Neural progenitor cell (in vitro differentiated cells): ENCODE results near the gene TMIGD3. TPM values are rescaled to one million over a fixed set of nuclear protein-coding genes. Genes with fewer than 3 reads are reported as not detected.

ENCODE experiments used
- DNase-seq: peaks from one replicate; pipeline ENCODE4 v3.0.0-alpha.2; 2016; ENCODE audit warnings: low spot score
- H2AFZ ChIP-seq: fragments of 200-600 bp; sonication (generic); replicated peaks from 2 replicates; pipeline ENCODE4 v1.6.1; 2016; ENCODE audit warnings: antibody characterized with exemption
- H3F3A ChIP-seq: fragments of 200-600 bp; sonication (generic); 2 replicates; pipeline ENCODE4 v1.6.1; 2016; ENCODE audit warnings: antibody characterized with exemption, low read depth
- H3K27ac ChIP-seq: fragments of 200-600 bp; sonication (generic); 2 replicates; pipeline ENCODE4 v1.5.1; 2016; ENCODE audit warnings: mild to moderate bottlenecking
- H3K27me3 ChIP-seq: fragments of 200-600 bp; sonication (generic); 2 replicates; pipeline ENCODE4 v1.6.1; 2016; ENCODE audit warnings: mild to moderate bottlenecking, moderate library complexity
- H3K36me3 ChIP-seq: fragments of 200-600 bp; sonication (generic); 2 replicates; pipeline ENCODE4 v1.5.1; 2016
- H3K4me1 ChIP-seq: fragments of 200-600 bp; sonication (generic); 2 replicates; pipeline ENCODE4 v1.6.1; 2016; ENCODE audit warnings: mixed run types
- H3K4me2 ChIP-seq: fragments of 200-600 bp; sonication (generic); 2 replicates; pipeline ENCODE4 v1.6.1; 2016
- H3K4me3 ChIP-seq: fragments of 200-600 bp; sonication (generic); 2 replicates; pipeline ENCODE4 v1.5.1; 2016
- H3K79me2 ChIP-seq: fragments of 200-600 bp; sonication (generic); 2 replicates; pipeline ENCODE4 v1.6.1; 2016; ENCODE audit warnings: low read depth
- H3K9ac ChIP-seq: fragments of 200-600 bp; sonication (generic); 2 replicates; pipeline ENCODE4 v1.6.1; 2016
- H3K9me3 ChIP-seq: fragments of 200-600 bp; sonication (generic); 2 replicates; pipeline ENCODE4 v1.5.1; 2016; ENCODE audit warnings: low read depth
- H4K20me1 ChIP-seq: fragments of 200-600 bp; sonication (generic); 2 replicates; pipeline ENCODE4 v1.6.1; 2016; ENCODE audit warnings: low read depth
- H3K27ac Mint-ChIP-seq: 3 replicates; pipeline ENCODE4 v1.8.0; 2021; ENCODE audit warnings: mixed read lengths
- H3K27me3 Mint-ChIP-seq: 2 replicates; pipeline ENCODE4 v1.8.0; 2022; ENCODE audit warnings: low read depth, mild to moderate bottlenecking, inconsistent platforms, moderate library complexity, mixed read lengths; ENCODE audit not compliant: insufficient read depth
- H3K36me3 Mint-ChIP-seq: 3 replicates; pipeline ENCODE4 v1.8.0; 2021; ENCODE audit warnings: mixed read lengths
- H3K4me1 Mint-ChIP-seq: 3 replicates; pipeline ENCODE4 v1.8.0; 2021; ENCODE audit warnings: mixed read lengths
- H3K4me3 Mint-ChIP-seq: 3 replicates; pipeline ENCODE4 v1.8.0; 2021; ENCODE audit warnings: mild to moderate bottlenecking, moderate library complexity, mixed read lengths
- H3K9me3 Mint-ChIP-seq: 3 replicates; pipeline ENCODE4 v1.8.0; 2020; ENCODE audit warnings: mixed read lengths
- EZH2 ChIP-seq: fragments of 200-600 bp; sonication (generic); IDR thresholded peaks from 2 replicates; pipeline ENCODE4 v1.6.1; 2017; ENCODE audit warnings: antibody characterized with exemption, mild to moderate bottlenecking, moderate library complexity
- EZH2phosphoT487 ChIP-seq: fragments of 200-600 bp; sonication (generic); IDR thresholded peaks from 2 replicates; pipeline ENCODE4 v1.6.1; 2017; ENCODE audit warnings: antibody characterized with exemption
- total RNA-seq: library from RNA; depleted of rRNA; stranded (reverse); fragments of >200 nt; gene quantifications from 2 replicates; pipeline ENCODE4 v1.2.3, GENCODE V29; 2015; ENCODE audit warnings: low replicate concordance
- TF ChIP-seq, protein P1 (sequence below): fragments of 200-600 bp; sonication (generic); IDR thresholded peaks from 2 replicates; pipeline ENCODE4 v1.5.1; 2017; ENCODE audit warnings: antibody characterized with exemption, mild to moderate bottlenecking

TMIGD3 gene
- total RNA-seq, 1 donor from 2014 or later, result not detected

- H3K36me3 ChIP-seq, result no peaks in the 10 kb centered on the region
- TF ChIP-seq EZH2 (no peak), EZH2phosphoT487 (no peak)
- TF ChIP-seq, protein P1, sequence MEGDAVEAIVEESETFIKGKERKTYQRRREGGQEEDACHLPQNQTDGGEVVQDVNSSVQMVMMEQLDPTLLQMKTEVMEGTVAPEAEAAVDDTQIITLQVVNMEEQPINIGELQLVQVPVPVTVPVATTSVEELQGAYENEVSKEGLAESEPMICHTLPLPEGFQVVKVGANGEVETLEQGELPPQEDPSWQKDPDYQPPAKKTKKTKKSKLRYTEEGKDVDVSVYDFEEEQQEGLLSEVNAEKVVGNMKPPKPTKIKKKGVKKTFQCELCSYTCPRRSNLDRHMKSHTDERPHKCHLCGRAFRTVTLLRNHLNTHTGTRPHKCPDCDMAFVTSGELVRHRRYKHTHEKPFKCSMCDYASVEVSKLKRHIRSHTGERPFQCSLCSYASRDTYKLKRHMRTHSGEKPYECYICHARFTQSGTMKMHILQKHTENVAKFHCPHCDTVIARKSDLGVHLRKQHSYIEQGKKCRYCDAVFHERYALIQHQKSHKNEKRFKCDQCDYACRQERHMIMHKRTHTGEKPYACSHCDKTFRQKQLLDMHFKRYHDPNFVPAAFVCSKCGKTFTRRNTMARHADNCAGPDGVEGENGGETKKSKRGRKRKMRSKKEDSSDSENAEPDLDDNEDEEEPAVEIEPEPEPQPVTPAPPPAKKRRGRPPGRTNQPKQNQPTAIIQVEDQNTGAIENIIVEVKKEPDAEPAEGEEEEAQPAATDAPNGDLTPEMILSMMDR, result no peak
- no peak for DNase-seq
- no peak overlapping the region for H2AFZ ChIP-seq
- Mint-ChIP-seq H3K4me1 (no peaks in the 10 kb centered on the region), H3K9me3 (no peaks in the 10 kb centered on the region), H3K27me3 (no peaks in the 10 kb centered on the region), H3K36me3 (no peaks in the 10 kb centered on the region), H3K4me3 (no peak overlapping the region), H3K27ac (no peak overlapping the region)
- H3K79me2 ChIP-seq, result no peaks in the 10 kb centered on the region
- no peaks in the 10 kb centered on the region for H3K9me3 ChIP-seq
- no peak overlapping the region for H3K4me3 ChIP-seq
- no peaks in the 10 kb centered on the region for H3K4me1 ChIP-seq
- H3K4me2 ChIP-seq, result no peak overlapping the region
- H3F3A ChIP-seq, result no peaks in the 10 kb centered on the region
- H4K20me1 ChIP-seq, result no peaks in the 10 kb centered on the region
- no peaks in the 10 kb centered on the region for H3K27me3 ChIP-seq
- no peak overlapping the region for H3K27ac ChIP-seq
- no peak overlapping the region for H3K9ac ChIP-seq
Measured at GRCh38 chr1:111468717-111469100, 34.7 kb downstream of the TMIGD3 start.

DNA sequence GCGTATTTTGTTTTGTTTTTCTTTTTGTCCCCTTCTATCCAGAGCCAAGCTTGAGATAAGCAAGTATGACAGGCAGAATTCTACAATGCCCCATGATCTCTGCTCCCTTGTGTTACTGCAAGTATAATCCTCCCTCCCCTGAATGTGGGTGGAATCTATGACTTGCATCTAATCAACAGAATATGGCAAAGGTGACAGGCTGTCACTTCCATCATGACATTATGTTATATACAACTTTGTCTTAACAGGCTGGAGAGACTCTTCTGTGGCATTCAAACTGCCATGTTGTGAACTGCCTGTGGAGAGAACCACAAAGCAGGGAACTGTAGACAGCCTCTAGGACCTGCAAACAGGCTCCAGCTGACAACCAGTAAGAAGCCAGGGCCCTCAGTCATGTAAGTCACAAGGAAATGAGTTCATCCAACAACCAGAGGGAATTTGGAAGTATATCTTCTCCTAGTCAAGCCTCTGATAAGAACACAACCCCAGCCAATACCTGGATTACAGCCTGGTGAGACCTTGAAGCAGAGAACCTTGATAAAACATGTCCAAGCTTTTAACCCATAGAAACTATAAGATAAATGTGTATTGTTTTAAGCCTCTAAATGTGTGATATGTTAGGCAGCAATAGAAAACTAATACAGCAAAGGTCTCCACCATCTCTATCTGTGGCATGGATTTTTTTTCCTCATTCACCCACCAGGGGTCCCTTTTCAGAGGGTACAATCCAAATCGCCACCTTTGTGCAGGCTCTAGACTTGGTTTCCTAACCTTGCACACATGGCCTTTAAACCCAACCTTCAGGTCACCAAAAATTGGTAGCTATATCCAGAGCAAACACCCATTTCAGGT, 35.3 kb downstream of the TMIGD3 start:
- H3K27me3 ChIP-seq, result no peaks in the 10 kb centered on the region
- no peaks in the 10 kb centered on the region for H3K9me3 ChIP-seq
- H3K4me2 ChIP-seq, result no peak overlapping the region
- H3K27ac Mint-ChIP-seq, result no peak overlapping the region
- no peaks in the 10 kb centered on the region for H3K4me1 Mint-ChIP-seq
- no peak overlapping the region for H3K4me3 ChIP-seq
- H2AFZ ChIP-seq, result no peak overlapping the region
- H3K79me2 ChIP-seq, result no peaks in the 10 kb centered on the region
- no peak overlapping the region for H3K9ac ChIP-seq
- H3K36me3 ChIP-seq, result no peaks in the 10 kb centered on the region
- TF ChIP-seq, protein P1, result no peak
- TF ChIP-seq EZH2 (no peak), EZH2phosphoT487 (no peak)
- H3F3A ChIP-seq, result no peaks in the 10 kb centered on the region
- DNase-seq, result no peak
- no peaks in the 10 kb centered on the region for H3K36me3 Mint-ChIP-seq
- H3K27ac ChIP-seq, result no peak overlapping the region
- no peaks in the 10 kb centered on the region for H3K4me1 ChIP-seq
- no peaks in the 10 kb centered on the region for H3K9me3 Mint-ChIP-seq
- H4K20me1 ChIP-seq, result no peaks in the 10 kb centered on the region
- H3K4me3 Mint-ChIP-seq, result no peak overlapping the region
- H3K27me3 Mint-ChIP-seq, result no peaks in the 10 kb centered on the region

GRCh38 chr1:111466480-111466879, 37.0 kb downstream of the TMIGD3 start:
- H3K4me1 ChIP-seq, result no peaks in the 10 kb centered on the region
- Mint-ChIP-seq H3K27me3 (no peaks in the 10 kb centered on the region), H3K36me3 (peaks cover 5% of the 10 kb centered on the region), H3K4me1 (no peaks in the 10 kb centered on the region), H3K27ac (no peak overlapping the region), H3K4me3 (no peak overlapping the region), H3K9me3 (no peaks in the 10 kb centered on the region)
- no peaks in the 10 kb centered on the region for H3K9me3 ChIP-seq
- peaks cover 8% of the 10 kb centered on the region for H3F3A ChIP-seq
- H3K27me3 ChIP-seq, result no peaks in the 10 kb centered on the region
- TF ChIP-seq, protein P1, result no peak
- TF ChIP-seq EZH2phosphoT487 (no peak), EZH2 (no peak)
- no peak overlapping the region for H3K27ac ChIP-seq
- H4K20me1 ChIP-seq, result no peaks in the 10 kb centered on the region
- H3K4me2 ChIP-seq, result no peak overlapping the region
- no peak overlapping the region for H2AFZ ChIP-seq
- H3K4me3 ChIP-seq, result no peak overlapping the region
- no peaks in the 10 kb centered on the region for H3K79me2 ChIP-seq
- H3K36me3 ChIP-seq, result no peaks in the 10 kb centered on the region
- H3K9ac ChIP-seq, result no peak overlapping the region
- no peak for DNase-seq
